NCI-H2029 treated with DMSO at 0.1 percent for 48 hours (cell line): ENCODE data around the gene MED15.
"Not testable (repeated sequence)": the region's sequence is repeated elsewhere in the genome, so short reads cannot be mapped to it uniquely, and the experiment has no call there.

Experiments used
- DNase-seq: peaks from one replicate; lab custom pipeline; 2025; lab: John Stamatoyannopoulos, UW

The MED15 gene

GRCh38 chr22:20532256-20532993, 25.0 kb downstream of the MED15 start:
- DNase-seq, result no peak

- no peak for DNase-seq
Measured at GRCh38 chr22:20533095-20533878, 25.9 kb downstream of the MED15 start.

GRCh38 chr22:20533879-20534265, 26.5 kb downstream of the MED15 start:
- DNase-seq, result no peak

- peak; percentile 43 for DNase-seq
Measured at GRCh38 chr22:20536590-20537324, 29.3 kb downstream of the MED15 start.

GRCh38 chr22:20537325-20537756, 29.9 kb downstream of the MED15 start:
- DNase-seq, result no peak

- no peak for DNase-seq
Measured at GRCh38 chr22:20537983-20538382, 30.6 kb downstream of the MED15 start.

GRCh38 chr22:20538875-20539274, 31.5 kb downstream of the MED15 start:
- DNase-seq, result not testable (repeated sequence)

GRCh38 chr22:20542055-20542454, 34.6 kb downstream of the MED15 start:
- DNase-seq, result no peak

GRCh38 chr22:20542736-20543135, 35.3 kb downstream of the MED15 start:
- no peak for DNase-seq

- DNase-seq, result not testable (repeated sequence)
Measured at GRCh38 chr22:20545318-20545634, 37.9 kb downstream of the MED15 start.

- no peak for DNase-seq
Measured at GRCh38 chr22:20545681-20546521, 38.5 kb downstream of the MED15 start.

GRCh38 chr22:20546541-20546950, 39.1 kb downstream of the MED15 start:
- no peak for DNase-seq

- DNase-seq, result no peak
Measured at GRCh38 chr22:20547029-20547428, 39.6 kb downstream of the MED15 start.

GRCh38 chr22:20548806-20549205, 41.4 kb downstream of the MED15 start:
- DNase-seq, result no peak

- DNase-seq, result no peak
Measured at GRCh38 chr22:20549232-20549841, 41.9 kb downstream of the MED15 start.

GRCh38 chr22:20550057-20550817, 42.8 kb downstream of the MED15 start:
- DNase-seq, result no peak

- no peak for DNase-seq
Measured at GRCh38 chr22:20550851-20551744, 43.7 kb downstream of the MED15 start.

GRCh38 chr22:20551805-20552442, 44.5 kb downstream of the MED15 start:
- no peak for DNase-seq
